Stimulated activated CD8-positive, alpha-beta memory T cell treated with anti-CD3 and anti-CD28 coated beads, Interleukin-4, amount 100 ng/mL, for 4 hours (primary cell): ENCODE results near the gene ROMO1.
"Not testable (repeated sequence)": the region's sequence is repeated elsewhere in the genome, so short reads cannot be mapped to it uniquely, and the experiment has no call there.

ENCODE experiments used
- DNase-seq, 2 donors: peaks; one replicate each; pipeline ENCODE4 v3.0.0-alpha.2; 2020; ENCODE audit warnings: low read depth in 2 of 2, low spot score in 1 of 2

Gene ROMO1

DNA sequence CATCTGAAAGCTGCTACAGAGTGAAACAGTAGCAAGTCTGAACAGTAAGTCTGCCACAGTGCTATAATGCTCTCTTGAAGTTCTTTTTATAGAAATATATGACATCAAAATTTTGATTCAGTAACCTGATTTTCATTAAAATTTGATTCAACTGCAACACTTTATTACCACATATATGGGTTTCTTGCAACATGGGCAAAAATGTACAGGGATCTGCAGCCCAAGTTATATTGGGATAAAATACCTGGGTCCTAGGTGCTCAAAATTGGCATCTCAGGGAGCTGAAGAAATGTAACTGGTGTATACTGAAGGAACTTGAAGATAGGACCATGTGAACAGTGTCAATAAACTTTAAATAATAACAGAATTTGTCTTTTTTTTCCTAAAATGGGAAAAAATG lies 10.8 kb downstream of the ROMO1 start:
- no peak for DNase-seq

- DNase-seq = no peak
Measured at GRCh38 chr20:35710884-35711587, 11.8 kb downstream of the ROMO1 start.

- no peak for DNase-seq
Measured at GRCh38 chr20:35711588-35712209, 12.5 kb downstream of the ROMO1 start.

DNA sequence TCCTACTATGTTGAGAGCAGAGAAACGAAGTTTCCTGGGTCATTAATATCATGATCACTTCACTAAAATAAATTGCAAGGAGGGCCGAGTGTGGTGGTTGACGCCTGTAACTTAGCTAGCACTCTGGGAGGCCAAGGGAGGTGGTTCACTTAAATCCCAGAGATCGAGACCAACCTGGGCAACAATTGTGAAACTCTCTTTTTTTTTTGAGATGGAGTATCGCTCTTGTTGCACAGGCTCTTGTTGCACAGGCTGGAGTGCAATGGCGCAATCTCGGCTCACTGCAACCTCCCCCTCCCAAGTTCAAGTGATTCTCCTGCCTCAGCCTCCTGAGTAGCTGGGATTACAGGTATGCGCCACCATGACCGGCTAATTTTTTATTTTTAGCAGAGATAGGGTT lies 13.9 kb downstream of the ROMO1 start:
- not testable (repeated sequence) for DNase-seq

- DNase-seq = no peak
Measured at GRCh38 chr20:35714127-35714526, 14.9 kb downstream of the ROMO1 start.

GRCh38 chr20:35715652-35716051 lies 16.4 kb downstream of the ROMO1 start:
- no peak for DNase-seq

DNA sequence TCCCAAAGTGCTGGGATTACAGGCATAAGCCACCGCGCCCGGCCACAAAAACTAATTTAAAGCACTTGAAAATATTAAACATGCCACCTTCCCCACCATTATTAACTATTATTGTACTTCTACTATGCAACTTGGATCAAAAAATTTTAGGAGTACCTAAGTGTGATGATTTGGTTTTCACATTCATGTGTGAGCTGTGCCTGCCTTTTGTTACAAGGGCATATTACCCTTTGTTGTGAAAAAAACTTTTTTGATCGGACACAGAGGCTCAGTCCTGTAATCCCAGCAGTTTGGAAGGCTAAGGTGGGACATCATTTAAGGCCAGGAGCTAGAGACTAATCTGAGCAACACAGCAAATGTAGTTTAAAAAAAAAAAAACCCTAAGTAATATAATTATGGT lies 17.1 kb downstream of the ROMO1 start:
- DNase-seq = no peak

DNA sequence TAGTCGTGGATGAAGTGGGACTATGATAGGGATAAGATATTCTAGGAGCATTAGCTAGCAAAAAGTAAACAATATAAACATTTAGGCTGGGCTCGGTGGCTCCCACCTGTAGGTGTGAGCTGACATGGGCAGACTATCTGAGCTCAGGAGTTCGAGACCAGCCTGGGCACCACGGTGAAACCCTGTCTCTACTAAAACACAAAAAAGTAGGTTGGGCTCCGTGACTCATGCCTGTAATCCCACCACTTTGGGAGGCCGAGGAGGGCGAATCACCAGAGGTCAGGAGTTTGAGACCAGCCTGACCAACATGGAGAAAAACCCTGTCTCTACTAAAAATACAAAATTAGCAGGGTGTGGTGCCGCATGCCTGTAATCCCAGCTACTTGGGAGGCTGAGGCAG lies 19.1 kb downstream of the ROMO1 start:
- DNase-seq = not testable (repeated sequence)

DNA sequence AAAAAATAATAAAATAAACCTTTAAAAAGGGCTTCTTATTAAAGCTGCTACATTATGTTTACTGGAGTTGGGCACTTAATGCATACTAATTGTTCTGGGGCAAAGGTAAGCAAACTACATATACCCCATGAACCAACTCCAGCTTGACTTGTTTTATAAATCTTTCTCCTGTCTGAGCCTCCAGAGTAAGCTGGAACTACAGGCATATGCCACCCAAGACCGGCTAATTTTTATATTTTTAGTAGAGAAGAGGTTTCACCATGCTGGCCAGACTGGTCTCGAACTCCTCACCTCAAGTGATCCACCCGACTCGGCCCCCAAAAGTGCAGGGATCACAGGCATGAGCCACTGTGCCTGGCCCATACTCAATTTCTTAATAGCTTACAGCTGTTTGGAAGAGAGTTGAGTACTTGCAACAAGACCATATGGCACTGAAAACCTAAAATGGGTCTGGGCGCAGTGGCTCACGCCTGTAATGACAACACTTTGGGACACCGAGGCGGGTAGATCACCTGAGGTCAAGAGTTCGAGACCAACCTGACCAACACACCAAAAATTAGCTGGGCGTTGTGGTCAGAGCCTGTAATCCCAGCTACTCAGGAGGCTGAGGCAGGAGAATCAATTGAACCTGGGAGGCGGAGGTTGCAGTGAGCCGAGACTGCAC lies 19.9 kb downstream of the ROMO1 start:
- DNase-seq = no peak

DNA sequence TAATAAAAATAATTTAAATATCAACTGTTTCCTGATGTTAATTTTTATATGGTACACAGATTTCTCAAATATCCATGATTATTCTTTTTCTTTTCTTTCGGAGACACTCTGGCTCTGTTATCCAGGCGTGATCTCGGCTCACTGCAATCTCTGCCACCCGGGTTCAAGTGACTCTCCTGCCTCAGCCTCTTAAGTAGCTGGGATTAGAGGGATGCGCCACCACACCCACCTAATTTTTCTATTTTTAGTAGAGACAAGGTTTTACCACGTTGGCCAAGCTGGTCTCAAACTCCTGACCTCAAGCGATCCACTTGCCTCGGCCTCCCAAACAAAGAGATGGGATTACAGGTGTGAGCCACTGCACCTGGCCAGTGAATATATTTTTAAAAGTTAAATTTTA lies 20.5 kb downstream of the ROMO1 start:
- no peak for DNase-seq

GRCh38 chr20:35720165-35721123 lies 21.2 kb downstream of the ROMO1 start:
- DNase-seq = no peak

GRCh38 chr20:35721219-35721618 lies 22.0 kb downstream of the ROMO1 start:
- no peak for DNase-seq

DNA sequence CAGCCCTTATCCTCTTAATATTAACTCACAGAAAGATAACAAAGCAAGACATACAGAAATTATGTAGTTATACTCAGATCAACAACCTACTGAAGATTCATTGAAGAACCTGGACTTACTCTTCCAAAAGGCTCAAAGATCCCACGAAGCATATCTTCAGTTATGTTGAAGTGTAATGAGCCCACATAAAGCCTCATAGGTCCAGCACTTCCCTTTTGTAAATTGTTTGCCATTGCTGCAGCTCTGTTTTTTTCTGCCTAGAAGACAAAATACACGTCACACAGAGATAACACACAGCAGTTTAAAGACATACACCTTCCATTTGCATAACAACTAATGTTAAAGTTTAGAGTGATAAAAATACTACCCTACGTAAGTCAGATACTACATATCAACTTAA lies 22.4 kb downstream of the ROMO1 start:
- DNase-seq = no peak

GRCh38 chr20:35723275-35723639 lies 24.1 kb downstream of the ROMO1 start:
- not testable (repeated sequence) for DNase-seq

DNA sequence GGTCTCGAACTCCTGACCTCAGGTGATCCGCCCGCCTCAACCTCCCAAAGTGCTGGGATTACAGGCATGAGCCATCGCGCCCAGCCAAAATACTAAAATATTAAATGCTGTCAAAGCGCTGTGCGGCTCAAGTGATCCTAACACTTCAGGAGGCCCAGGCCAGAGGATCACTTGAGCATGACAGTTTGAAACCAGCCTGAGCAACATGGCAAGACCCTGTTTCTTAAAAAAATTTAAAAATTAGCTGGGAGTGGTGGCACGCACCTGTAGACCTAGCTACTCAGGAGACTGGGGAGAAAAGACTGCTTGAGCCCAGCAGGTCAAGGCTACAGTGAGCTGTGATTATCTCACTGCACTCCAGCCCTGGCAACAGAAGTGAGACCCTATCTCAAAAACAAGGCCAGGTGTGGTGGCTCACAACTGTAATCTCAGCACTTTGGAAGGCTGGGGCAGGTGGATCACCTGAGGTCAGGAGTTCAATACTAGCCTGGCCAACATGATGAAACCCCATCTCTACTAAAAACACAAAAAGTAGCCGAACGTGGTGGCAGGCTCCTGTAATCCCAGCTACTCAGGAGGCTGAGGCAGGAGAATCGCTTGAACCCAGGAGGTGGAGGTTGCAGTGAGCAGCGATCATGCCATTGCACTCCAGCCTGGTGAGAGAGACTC lies 24.6 kb downstream of the ROMO1 start:
- not testable (repeated sequence) for DNase-seq

DNA sequence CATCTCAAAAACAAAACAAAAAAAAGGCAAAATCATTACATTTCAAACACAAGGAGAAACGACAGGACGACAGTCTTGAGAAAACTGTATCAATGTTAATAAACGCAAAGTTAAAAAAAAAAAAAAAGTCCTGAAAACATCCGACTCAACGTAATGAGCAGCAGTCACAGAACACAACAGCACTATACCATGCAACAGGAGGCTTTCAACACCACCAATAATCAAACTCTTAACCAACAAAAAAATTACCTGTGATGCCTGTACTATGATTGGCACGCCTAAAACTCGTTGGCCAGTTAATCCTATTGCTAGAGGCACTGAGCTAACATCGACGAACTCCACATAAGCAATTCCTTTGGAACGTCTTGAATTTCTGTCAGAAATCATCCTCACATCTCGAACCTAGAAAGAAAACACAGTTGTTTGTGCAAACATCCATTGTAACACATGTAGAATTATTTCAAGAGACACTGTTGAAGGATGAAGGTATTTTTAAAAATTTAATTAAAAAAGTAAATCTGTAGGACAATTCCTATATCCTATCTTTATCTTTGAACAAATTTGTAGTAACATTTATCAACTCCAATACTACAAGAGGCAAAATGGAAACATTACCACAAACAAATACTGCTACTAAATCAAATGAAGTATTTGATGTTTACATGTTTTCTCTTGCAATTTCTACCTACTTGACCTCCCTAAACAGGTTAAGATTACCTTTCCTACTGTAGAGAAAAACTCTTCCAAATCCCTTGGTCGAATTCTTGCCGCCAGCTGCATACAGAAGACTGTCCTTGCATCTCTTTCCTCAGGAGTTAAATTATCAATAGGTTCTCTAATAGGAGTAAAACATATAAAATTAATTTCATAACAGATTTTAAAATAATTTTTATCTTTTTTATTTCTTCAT lies 25.4 kb downstream of the ROMO1 start:
- DNase-seq = no peak

DNA sequence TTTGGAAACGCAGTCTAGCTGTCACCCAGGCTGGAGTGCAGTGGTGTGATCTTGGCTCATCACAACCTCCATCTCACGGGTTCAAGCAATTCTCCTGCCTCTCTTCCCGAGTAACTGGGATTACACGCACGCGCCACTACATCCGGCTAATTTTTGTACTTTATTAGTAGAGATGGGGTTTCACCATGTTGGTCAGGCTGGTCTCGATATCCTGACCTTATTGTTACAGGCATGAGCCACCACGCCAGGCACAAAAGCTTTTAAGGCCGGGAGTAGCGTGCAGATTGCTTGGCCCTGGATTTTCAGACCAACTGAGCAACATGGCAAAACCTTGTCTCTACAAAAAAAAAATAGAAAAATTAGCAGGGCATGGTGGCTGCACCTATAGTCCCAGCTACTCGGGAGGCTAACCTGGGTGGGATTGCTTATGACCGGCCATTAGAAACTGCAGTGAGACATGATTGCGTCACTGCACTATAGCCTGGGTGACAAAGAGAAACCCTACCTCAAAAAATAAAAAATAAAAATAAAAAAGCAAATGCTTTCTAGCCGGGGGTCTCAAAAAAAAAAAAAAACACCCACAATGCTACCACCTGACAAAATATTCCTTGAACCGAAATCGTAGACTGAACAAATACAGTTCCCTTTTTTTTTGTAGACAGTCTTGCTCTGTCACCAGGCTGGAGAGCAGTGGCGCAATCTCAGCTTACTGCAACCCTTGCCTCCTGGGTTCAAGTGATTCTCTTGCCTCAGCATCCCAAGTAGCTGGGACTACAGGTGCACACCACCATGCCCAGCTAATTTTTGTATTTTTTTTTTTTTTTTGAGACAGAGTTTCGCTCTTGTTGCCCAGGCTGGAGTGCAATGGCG lies 27.9 kb downstream of the ROMO1 start:
- DNase-seq = no peak

GRCh38 chr20:35729283-35729807 lies 30.1 kb downstream of the ROMO1 start:
- DNase-seq = no peak
